ENCODE results near the gene RASL11B.

DNA sequence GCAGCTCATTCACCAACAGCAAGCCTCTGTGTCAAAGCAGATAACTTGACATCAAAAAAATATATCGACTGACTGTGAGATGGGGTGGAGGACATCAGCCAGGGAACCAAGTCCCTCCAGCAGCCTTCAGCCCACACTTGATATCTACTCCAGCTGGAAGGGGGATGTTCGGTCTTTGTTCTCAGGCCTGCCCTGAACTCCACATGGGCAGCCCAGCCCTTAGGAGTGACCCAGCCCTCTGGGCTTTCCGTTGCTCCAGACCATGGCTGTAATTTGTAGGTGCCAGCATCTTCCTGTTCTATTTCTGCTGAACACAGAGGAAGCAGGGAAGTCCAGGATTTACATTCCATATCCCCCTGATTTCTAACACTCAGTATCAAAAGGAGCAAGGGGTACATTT lies 17.4 kb downstream of the RASL11B start:
- TF ChIP-seq GATA2 (IDR thresholded peaks at IDR 0.05; ENCODE audit: low read depth, low read length) (no peak), GATA3 (IDR thresholded peaks at IDR 0.05; ENCODE audit: low read depth, low read length) (no peak)
